Brain microvascular endothelial cell (primary cell): ENCODE results near the gene SIX3.
A peak's percentile ranks its signal among the peaks of the same experiment; 100 is the strongest.

Source experiments
- DNase-seq: peaks from one replicate; pipeline ENCODE4 v3.0.0-alpha.2; 2020
- H3K27ac ChIP-seq: fragments of 250-450 bp; sonication (Bioruptor Pico); 2 replicates; pipeline ENCODE4 v1.5.1; 2020; ENCODE audit warnings: mild to moderate bottlenecking, moderate library complexity
- H3K27me3 ChIP-seq: fragments of 250-450 bp; sonication (Bioruptor Pico); replicated peaks from 2 replicates; pipeline ENCODE4 v1.5.1; 2020; ENCODE audit warnings: mild to moderate bottlenecking
- H3K36me3 ChIP-seq: fragments of 250-450 bp; sonication (Bioruptor Pico); replicated peaks from 2 replicates; pipeline ENCODE4 v1.5.1; 2020; ENCODE audit warnings: mild to moderate bottlenecking
- H3K4me3 ChIP-seq: 2 replicates; pipeline ENCODE4 v1.5.1; 2011; ENCODE audit warnings: low read depth, mild to moderate bottlenecking, control low read depth, low read length, moderate library complexity
- in situ Hi-C: cut with HindIII; loops from 2 replicates; pipeline ENCODE4 v1.10.0; 2017; ENCODE audit warnings: low sequenced_read_pairs, low pct_ligation_motif_present
- TF ChIP-seq, protein P1 (sequence below): IDR thresholded peaks from 2 replicates; pipeline ENCODE4 v1.5.1; 2011; ENCODE audit warnings: low read depth, mild to moderate bottlenecking, moderate library complexity, low read length, control low read depth, inconsistent platforms; ENCODE audit errors: missing control alignments

The SIX3 gene

DNA sequence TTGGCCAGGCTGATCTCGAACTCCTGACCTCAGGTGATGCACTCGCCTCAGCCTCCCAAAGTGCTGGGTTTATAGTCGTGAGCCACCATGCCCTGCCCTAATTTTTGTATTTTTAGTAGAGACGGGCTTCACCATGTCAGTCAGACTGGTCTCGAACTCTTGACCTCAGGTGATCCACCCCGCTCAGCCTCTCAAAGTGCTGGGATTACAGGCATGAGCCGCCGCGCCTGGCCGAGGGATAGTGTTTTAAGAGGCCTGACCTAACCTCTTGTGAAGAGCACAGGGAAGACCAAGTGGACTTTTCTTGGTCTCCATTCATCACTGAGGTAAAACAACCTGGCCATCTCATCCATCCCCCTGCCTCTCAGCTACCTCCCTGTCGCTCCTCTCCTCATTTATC, 38.1 kb downstream of the SIX3 start:
- Histone ChIP-seq H3K27me3 (no peaks in the 10 kb centered on the region), H3K36me3 (no peaks in the 10 kb centered on the region), H3K27ac (no peak overlapping the region), H3K4me3 (no peak overlapping the region)
- DNase-seq: no peak
- in situ Hi-C loops: no loop called here
- TF ChIP-seq, protein P1, sequence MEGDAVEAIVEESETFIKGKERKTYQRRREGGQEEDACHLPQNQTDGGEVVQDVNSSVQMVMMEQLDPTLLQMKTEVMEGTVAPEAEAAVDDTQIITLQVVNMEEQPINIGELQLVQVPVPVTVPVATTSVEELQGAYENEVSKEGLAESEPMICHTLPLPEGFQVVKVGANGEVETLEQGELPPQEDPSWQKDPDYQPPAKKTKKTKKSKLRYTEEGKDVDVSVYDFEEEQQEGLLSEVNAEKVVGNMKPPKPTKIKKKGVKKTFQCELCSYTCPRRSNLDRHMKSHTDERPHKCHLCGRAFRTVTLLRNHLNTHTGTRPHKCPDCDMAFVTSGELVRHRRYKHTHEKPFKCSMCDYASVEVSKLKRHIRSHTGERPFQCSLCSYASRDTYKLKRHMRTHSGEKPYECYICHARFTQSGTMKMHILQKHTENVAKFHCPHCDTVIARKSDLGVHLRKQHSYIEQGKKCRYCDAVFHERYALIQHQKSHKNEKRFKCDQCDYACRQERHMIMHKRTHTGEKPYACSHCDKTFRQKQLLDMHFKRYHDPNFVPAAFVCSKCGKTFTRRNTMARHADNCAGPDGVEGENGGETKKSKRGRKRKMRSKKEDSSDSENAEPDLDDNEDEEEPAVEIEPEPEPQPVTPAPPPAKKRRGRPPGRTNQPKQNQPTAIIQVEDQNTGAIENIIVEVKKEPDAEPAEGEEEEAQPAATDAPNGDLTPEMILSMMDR: no peak

DNA sequence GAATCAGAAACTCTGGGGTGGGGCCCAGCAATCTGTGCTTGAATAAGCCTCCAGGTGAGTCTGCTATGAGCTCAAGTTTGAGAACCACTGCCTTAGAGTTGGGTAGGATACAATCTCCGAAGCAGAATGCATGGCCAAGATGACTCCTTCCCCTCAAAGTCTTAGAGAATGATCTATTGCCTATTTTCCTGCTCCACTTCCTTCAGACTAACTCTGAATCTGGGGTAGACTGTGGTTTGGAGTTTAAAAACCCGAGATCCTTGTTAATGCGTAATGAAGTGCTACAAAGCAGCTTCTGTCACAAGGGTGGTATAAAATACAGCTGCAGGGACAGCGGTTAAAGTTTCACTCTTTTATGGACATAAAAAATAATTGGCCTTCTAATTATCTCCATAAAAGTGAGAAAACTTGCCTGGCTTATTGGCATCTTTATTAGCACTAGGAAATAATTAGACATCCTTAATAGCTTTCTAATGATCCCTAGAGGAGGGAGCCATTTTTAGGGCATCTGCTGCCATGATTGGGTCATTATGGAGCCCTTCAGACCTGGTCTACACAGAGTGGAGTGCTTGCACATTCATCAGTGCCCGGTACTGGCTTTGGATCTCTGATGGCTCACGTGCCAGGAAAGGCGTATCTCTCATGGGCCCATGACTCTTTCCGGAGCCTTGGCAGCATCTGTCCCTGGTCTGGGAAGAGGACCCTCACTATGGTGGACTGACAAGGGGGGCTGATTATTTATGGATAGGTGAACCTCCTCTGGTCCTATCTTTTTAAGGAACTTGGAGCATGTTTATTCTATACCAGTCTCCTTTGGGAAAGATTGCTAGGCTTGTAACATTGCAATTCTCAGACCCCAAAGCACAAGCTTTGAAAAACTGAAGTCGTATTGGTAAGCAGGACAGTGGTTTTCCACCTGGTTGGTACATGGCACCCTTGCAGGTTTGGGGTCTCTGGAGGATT, 39.5 kb downstream of the SIX3 start:
- in situ Hi-C loops: no loop called here

DNA sequence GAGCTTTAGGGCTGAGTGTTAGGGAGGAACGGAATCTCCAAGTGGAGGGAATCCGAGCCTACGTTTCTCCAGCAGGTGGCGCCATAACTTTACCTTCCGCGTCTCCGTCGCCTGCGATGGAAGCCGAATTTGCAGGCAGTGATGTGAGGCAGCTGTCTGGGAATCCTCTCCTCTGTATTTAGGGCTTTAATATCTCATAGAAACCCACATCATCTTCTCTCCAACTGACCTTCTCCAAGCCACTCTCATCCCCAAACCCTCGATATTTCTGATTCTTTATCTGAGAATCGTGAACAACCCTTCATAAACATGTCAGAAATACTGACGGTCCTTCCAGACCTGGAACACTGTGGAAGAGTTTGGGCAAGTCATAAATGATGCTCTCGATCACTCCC, 40.2 kb downstream of the SIX3 start:
- no peak overlapping the region for H3K4me3 ChIP-seq
- peak; percentile 66 for DNase-seq
- H3K27ac ChIP-seq: no peak overlapping the region
- no peaks in the 10 kb centered on the region for H3K36me3 ChIP-seq
- no peaks in the 10 kb centered on the region for H3K27me3 ChIP-seq
- TF ChIP-seq, protein P1: peak; percentile 86
- in situ Hi-C loops: no loop called here

More for the DNA sequence above, 39.5 kb downstream of the SIX3 start:
- no peak overlapping the region for H3K4me3 ChIP-seq
- H3K36me3 ChIP-seq: no peaks in the 10 kb centered on the region
- TF ChIP-seq, protein P1: no peak
- no peak overlapping the region for H3K27ac ChIP-seq
- no peaks in the 10 kb centered on the region for H3K27me3 ChIP-seq
- no peak for DNase-seq

DNA sequence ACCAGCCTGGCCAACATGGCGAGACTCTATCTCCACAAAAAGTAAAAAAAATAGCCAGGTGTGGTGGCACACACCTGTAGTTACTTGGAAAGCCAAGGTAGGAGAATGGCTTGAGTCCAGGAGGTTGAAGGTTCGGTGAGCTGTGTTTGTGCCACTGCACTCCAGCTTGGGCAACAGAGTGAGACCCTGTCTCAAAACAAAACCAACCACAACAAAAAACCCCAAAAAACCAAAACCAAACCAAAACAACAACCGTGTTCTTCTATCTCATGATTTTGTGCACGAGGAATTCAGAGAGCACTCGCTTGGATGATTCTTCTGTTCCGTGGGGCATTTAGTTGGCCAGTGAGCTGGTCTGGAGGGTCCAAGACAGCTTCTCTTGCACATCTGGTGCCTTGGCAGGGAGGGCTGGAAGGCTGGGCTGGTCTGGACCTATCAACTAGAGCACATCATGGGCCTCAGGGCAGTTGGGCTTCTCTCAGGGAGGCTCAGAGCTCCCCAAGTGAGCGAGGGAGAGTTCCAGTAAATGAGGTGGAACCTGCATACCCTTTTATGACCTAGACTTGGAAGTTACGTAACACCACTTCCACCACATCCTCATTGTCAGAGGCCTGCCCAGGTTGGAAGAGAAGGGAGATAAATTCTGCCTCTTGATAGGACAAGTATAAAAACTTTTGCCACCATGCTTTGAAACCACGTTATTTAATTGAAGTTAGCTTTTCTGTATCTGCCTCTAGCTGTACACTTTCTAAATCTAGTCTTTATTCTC, 42.5 kb downstream of the SIX3 start:
- in situ Hi-C loops: no loop called here
- no peak for DNase-seq
- TF ChIP-seq, protein P1: no peak

DNA sequence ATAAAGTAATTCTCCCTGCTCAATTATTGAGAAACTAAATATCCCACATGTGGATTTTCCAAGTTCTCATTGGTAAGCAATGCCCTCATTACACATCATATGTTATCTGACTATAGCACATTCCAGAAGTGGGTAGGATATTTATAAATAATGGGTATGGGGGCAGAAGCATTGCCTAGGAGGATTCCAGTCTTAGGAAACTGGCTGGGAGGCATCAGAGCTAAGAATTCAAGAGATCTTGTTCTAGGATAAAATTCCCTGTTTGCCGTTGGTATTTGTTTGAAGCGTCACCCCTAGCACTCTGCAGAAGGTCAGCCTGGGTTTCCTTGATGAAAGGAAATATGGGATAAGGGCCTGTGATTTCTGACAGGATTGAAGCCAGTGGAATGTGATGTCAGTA, 47.7 kb downstream of the SIX3 start:
- Histone ChIP-seq H3K36me3 (no peaks in the 10 kb centered on the region), H3K4me3 (no peak overlapping the region), H3K27me3 (no peaks in the 10 kb centered on the region), H3K27ac (no peak overlapping the region)
- DNase-seq: no peak
- TF ChIP-seq, protein P1: no peak
- in situ Hi-C loops: no loop called here

More for the DNA sequence above, 42.5 kb downstream of the SIX3 start:
- Histone ChIP-seq H3K27me3 (no peaks in the 10 kb centered on the region), H3K4me3 (no peak overlapping the region), H3K36me3 (no peaks in the 10 kb centered on the region), H3K27ac (no peak overlapping the region)
